ENCODE results near the gene MYO5C.
A peak's percentile ranks its signal among the peaks of the same experiment; 100 is the strongest.

MYO5C gene

GRCh38 chr15:52153900-52154895 is 141.4 kb downstream of the MYO5C start:
- FAIRE-seq (no peak), DNase-seq (ENCODE audit: low spot score) (no peak)

- FAIRE-seq: no peak
- DNase-seq (ENCODE audit: low spot score): no peak
These were observed 144.3 kb downstream of the MYO5C start for GRCh38 chr15:52151353-52151752.

DNA sequence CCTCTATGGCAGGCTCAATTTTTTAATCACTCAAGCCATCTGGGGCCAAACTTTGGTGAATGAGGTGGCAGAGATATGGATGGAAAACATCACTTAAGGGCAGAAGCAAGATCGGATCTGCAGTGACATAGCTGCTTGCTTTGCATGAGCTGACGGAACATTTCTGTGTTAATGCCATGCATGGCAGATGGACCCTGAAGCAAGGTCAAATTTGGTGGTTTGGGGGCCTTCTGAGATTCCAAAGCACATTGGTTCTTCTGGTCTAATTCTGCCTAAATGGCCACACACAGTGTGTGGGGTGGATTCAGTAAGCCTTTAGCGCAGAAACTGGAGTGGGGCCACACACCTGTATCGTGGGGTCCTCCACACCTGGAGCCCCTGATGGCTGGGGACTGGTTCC is 144.7 kb downstream of the MYO5C start:
- no peak for DNase-seq (ENCODE audit: low spot score)
- no peak for FAIRE-seq

DNA sequence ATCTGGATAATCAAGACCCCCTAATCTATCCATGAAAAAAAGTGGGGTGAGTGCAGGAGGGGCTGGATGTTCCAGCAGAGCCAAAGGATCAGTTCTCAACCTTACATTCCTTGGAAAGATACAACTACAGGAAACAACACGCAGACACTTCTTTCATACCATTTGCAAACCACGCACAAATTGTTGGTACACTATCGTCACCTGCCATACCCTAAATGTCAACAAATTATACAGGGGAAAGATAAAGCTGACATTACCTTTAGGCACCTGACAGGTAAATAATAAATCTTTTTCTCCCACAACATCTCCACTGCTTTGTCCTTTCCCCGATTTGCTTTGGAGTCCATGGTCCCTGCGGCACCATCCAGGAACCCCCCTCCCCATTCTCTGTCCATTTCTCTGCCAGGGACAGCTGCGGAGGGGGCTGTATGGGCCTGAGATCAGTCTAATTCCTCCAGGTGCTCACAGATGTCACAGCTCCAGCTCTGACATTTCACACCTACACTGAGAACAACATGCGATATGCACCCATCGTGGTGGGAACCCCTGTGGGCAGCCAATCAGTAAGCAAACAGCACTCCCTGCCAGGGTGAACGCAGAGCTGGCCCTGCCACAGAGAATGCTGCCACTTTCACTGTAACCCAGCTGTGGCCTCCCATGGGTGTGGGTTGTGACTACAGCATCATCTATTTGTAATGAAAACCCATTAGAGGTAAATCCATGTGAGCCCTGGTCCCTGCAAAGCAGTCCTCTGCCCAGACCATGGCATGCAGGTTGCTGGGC is 145.4 kb downstream of the MYO5C start:
- DNase-seq (ENCODE audit: low spot score): no peak
- FAIRE-seq: no peak

- no peak for FAIRE-seq
- DNase-seq (ENCODE audit: low spot score): no peak
These were observed 147.2 kb downstream of the MYO5C start for GRCh38 chr15:52148403-52148802.

DNA sequence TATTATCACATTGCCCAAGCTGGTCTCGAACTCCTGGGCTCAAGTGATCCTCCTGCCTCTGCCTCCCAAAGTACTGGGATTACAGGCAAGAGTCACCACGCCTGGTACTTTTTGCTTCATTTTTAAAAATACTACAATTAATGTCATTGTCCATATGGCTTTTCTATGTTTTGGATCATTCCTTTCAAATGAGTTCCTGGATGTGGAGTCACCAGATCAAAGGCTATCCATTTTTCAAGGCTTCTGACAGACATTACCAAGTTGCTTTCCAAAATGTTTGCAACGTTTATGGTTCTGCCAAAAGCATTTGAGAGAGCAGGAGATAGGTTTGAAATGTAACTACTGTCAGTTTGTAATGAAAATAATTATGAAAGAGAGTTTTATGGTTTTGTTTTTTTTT is 148.8 kb downstream of the MYO5C start:
- DNase-seq (ENCODE audit: low spot score): no peak
- no peak for FAIRE-seq

- FAIRE-seq (no peak), DNase-seq (ENCODE audit: low spot score) (no peak)
These were observed 149.3 kb downstream of the MYO5C start for GRCh38 chr15:52146261-52146660.

- DNase-seq (ENCODE audit: low spot score) (peak; percentile 71), FAIRE-seq (no peak)
These were observed 150.9 kb downstream of the MYO5C start for GRCh38 chr15:52144656-52145178.

- FAIRE-seq: peak; percentile 84
- peak; percentile 94 for DNase-seq (ENCODE audit: low spot score)
These were observed 151.7 kb downstream of the MYO5C start for GRCh38 chr15:52143873-52144272.

Measured in RCC 7860 (cell line).